H1 (cell line): ENCODE results near the gene ARHGEF25. TPM values are rescaled to one million over a fixed set of nuclear protein-coding genes. Genes with fewer than 3 reads are reported as not detected.

Experiments
- ATF3 ChIP-seq: IDR thresholded peaks from 2 replicates; pipeline ENCODE4 v1.6.1; 2011; ENCODE audit warnings: low read depth, mild to moderate bottlenecking, low read length; ENCODE audit not compliant: insufficient read depth
- BRCA1 ChIP-seq: IDR thresholded peaks from 2 replicates; pipeline ENCODE4 v1.6.1; 2012; ENCODE audit warnings: low read depth, low read length, improper control_type of control experiment
- EGR1 ChIP-seq: IDR thresholded peaks from 2 replicates; pipeline ENCODE4 v1.6.1; 2011; ENCODE audit warnings: low read depth, low read length, borderline replicate concordance
- RBBP5 ChIP-seq: IDR thresholded peaks from 2 replicates; pipeline ENCODE4 v1.7.1; 2012; ENCODE audit warnings: low read depth, mild to moderate bottlenecking, inconsistent platforms, low read length, moderate library complexity, borderline replicate concordance
- TCF12 ChIP-seq: IDR thresholded peaks from 2 replicates; pipeline ENCODE4 v1.6.1; 2011; ENCODE audit warnings: low read depth, mild to moderate bottlenecking, low read length
- TEAD4 ChIP-seq: IDR thresholded peaks from 2 replicates; pipeline ENCODE4 v1.6.1; 2012; ENCODE audit warnings: low read depth, low read length, inconsistent platforms, mixed read lengths
- polyA plus RNA-seq, 7 experiments: library from polyadenylated mRNA; depleted of rRNA in 3 of 7; stranded (reverse) in 5 of 7; unstranded in 2 of 7; fragments of >200 nt in 5 of 7; fragments of 200-250 nt in 2 of 7; gene quantifications; 1 replicate in 5 of 7; 2 replicates in 1 of 7; 4 replicates in 1 of 7; pipeline versions ENCODE4 v1.2.1 to v1.2.3, GENCODE V29; 2011 to 2013; ENCODE audit warnings: missing spikeins in 2 of 7, mixed read lengths in 2 of 7
- total RNA-seq: library from RNA; stranded (reverse); fragmentation: NEBNext Ultra II Directional; extraction: Animal tissue kit (Norgen Biotek cat#: 25700); gene quantifications from 2 replicates; pipeline ENCODE4 v1.2.1, GENCODE V29; 2021
- TF ChIP-seq, protein P1 (sequence below), 3 experiments: IDR thresholded peaks; 1 replicate in 2 of 3; 2 replicates in 1 of 3; pipeline versions ENCODE4 v1.5.1 to v1.6.1; 2011; ENCODE audit warnings: low read length in 3 of 3, mild to moderate bottlenecking in 3 of 3, inconsistent platforms in 2 of 3, low read depth in 1 of 3, moderate library complexity in 1 of 3; ENCODE audit not compliant: insufficient read depth in 1 of 3; ENCODE audit errors: control extremely low read depth in 1 of 3

ARHGEF25 gene
- total and polyA plus RNA-seq, 2 of the 8 experiments (the other 6 are each of a cell fraction or from before 2014, with no cell fraction given) = 5.9 to 8.8 TPM

DNA sequence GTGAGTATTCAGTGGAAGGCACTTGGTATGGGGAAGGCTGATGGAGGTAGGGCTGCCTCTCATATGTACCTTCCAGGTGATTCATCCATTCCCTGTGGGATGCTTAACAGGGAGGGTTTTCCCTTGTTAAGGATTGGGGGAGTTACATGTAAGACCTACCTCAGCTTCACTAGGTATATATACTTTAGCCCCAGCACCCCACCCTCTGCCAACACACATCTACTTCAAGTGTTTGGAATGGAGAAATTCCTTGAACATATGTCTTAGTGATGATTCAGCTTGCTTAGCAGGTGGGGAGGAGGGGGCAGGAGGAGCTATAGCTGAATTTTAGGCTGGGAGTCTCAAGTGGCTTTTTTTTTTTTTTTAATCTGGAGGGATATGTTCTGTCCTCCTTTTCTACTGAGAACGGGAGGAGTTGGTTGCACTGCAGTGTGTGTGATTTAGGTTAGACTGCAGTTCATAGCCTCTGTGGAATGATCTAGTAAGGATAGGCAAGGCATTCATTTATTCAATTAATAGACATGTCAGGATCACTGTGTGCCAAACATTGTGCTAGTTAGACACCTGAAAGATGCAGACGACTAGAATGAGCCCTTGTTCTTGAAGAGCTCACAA is 18.6 kb upstream of the ARHGEF25 start (continued):
- TF ChIP-seq ATF3 = no peak
- TF ChIP-seq BRCA1 = no peak
- no peak for TF ChIP-seq EGR1
- no peak for TF ChIP-seq TCF12
- TF ChIP-seq TEAD4 = no peak
- TF ChIP-seq, protein P1, sequence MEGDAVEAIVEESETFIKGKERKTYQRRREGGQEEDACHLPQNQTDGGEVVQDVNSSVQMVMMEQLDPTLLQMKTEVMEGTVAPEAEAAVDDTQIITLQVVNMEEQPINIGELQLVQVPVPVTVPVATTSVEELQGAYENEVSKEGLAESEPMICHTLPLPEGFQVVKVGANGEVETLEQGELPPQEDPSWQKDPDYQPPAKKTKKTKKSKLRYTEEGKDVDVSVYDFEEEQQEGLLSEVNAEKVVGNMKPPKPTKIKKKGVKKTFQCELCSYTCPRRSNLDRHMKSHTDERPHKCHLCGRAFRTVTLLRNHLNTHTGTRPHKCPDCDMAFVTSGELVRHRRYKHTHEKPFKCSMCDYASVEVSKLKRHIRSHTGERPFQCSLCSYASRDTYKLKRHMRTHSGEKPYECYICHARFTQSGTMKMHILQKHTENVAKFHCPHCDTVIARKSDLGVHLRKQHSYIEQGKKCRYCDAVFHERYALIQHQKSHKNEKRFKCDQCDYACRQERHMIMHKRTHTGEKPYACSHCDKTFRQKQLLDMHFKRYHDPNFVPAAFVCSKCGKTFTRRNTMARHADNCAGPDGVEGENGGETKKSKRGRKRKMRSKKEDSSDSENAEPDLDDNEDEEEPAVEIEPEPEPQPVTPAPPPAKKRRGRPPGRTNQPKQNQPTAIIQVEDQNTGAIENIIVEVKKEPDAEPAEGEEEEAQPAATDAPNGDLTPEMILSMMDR (IDR thresholded peaks at IDR 0.05; ENCODE audit: control extremely low read depth in 1 of 3, insufficient read depth in 1 of 3, low read depth in 1 of 3, low read length in 3 of 3) = no peak
- TF ChIP-seq RBBP5 = no peak
